D721Med (cell line): ENCODE measurements around the gene EHD1.
A peak's percentile ranks its signal among the peaks of the same experiment; 100 is the strongest.

Source experiments
- DNase-seq: peaks from one replicate; pipeline ENCODE4 v3.0.0; 2011; ENCODE audit warnings: low spot score; ENCODE audit not compliant: insufficient read length
- FAIRE-seq: peaks from 2 replicates; lab custom pipeline; 2011; peaks lifted over from hg19 to GRCh38; lab: Jason Lieb, UNC
- TF ChIP-seq, protein P1 (sequence below): IDR thresholded peaks from 2 replicates; pipeline ENCODE4 v1.5.1; 2012; ENCODE audit warnings: mild to moderate bottlenecking, control low read depth; ENCODE audit not compliant: insufficient read depth; ENCODE audit errors: missing control alignments

The EHD1 gene

DNA sequence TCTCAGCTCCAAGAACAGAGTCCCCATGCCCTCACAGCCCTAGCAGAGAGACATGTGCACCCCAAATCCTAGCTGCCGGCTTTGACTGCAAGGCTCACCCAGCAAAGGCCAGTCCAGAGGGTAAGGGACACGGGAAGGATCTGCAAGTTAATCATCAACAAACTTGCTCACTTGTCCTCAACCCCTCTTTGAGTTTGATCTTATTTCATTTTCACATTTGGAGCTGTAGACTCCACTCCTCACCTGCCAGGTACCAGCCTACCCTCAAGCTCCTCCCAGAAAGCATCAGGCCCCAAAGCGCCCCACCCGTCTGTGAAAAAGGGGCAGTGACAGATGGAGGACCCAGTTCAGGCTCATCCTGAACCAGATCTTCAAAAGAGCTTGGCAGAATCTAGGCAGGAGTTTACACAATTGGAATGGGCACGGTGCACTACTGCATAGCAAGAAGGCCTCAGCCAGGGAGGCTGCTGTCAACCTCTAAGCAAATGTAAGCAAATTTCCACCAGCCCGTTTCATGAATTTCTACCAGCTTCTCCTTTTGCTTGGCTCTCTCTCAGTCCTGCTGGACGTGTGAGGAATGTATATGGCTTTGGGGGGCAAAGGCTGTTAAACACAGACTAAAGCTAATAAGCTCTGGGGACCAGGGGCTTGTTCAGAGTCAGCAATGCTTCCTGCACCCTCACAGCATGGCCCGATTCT is 5.5 kb downstream of the EHD1 start:
- no peak for DNase-seq
- TF ChIP-seq, protein P1, sequence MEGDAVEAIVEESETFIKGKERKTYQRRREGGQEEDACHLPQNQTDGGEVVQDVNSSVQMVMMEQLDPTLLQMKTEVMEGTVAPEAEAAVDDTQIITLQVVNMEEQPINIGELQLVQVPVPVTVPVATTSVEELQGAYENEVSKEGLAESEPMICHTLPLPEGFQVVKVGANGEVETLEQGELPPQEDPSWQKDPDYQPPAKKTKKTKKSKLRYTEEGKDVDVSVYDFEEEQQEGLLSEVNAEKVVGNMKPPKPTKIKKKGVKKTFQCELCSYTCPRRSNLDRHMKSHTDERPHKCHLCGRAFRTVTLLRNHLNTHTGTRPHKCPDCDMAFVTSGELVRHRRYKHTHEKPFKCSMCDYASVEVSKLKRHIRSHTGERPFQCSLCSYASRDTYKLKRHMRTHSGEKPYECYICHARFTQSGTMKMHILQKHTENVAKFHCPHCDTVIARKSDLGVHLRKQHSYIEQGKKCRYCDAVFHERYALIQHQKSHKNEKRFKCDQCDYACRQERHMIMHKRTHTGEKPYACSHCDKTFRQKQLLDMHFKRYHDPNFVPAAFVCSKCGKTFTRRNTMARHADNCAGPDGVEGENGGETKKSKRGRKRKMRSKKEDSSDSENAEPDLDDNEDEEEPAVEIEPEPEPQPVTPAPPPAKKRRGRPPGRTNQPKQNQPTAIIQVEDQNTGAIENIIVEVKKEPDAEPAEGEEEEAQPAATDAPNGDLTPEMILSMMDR = no peak
- no peak for FAIRE-seq

DNA sequence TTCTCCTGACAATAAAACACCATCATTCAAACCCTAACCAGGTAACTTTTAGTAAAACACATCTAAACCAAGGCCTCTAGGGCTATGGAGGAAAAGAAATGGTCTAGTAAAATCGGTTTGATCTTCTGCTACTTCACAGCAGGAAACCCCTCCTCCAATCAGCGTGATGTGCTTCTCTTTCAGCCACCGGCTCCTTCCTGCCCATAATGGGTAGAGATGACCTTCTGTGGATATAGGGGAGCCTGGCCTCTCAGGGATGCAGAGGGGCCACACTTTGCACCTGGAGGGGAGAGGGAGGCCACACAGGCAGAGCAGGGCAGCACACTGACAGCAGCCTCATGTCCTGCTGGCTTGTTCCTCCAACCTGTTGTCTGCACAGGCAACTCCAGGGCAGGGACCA is 6.9 kb downstream of the EHD1 start:
- FAIRE-seq (no peak), DNase-seq (no peak)
- TF ChIP-seq, protein P1 = no peak

DNA sequence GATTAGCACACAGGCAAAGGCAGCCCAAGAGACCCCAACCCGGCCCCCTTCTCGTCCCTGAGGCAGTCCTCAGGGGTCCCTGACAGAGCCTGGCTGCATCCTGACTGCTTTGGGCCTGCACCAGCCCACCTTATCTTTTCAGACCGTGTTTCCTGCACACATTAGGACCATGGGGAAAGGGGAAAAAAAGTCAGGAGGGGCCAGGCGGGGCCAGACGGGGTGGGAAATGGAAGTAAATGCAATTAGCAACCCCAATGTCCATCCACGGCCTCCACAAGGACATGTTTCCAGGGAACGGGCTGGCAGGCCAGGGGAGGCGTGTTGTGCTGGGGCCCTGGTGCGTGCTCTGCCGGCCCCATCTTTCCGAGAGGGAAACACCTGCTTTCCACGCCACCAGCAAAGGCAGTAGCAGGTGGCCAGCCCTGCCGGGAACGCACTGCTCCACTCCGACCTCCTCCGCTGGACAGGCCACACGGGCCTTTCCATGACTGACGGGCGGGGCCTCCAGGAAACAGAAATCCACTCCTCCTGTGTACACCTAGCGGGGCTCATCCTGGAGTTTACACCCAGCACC is 7.4 kb downstream of the EHD1 start:
- no peak for FAIRE-seq
- DNase-seq = no peak
- TF ChIP-seq, protein P1 = no peak

DNA sequence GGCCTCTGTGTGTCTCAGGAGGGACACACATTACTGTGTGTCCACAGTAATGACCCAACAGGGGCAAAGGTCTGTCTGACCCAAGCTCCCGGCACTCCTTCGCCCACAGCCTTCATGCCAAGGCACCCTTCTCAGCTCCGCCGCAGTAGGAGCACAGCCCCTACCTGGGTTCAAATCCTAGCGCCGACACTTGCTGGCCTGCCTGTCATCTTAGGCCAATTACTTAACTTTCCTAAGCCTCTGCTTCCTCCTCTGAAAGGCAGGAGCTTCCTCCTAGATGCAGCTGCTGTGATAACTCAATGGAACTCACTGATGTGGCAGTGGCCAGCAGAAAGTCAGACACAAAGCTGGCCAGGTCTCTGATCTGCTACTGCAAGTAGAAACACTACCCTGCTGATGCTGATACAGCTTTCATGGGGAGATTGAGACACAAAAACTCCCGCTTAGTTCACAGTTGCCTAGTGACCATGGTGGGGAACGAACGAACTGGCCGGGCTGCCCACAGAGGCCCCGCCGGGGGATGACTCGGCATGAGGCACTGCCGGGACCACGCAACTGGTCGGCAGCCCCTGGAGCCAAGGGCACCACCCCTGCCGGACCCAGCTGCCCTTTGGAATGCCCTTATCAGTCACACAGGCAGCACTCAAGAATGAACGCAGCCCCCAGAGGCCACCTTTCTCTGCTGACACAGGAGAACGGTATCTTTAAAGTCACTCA is 8.1 kb downstream of the EHD1 start:
- TF ChIP-seq, protein P1 = no peak
- no peak for DNase-seq
- no peak for FAIRE-seq

DNA sequence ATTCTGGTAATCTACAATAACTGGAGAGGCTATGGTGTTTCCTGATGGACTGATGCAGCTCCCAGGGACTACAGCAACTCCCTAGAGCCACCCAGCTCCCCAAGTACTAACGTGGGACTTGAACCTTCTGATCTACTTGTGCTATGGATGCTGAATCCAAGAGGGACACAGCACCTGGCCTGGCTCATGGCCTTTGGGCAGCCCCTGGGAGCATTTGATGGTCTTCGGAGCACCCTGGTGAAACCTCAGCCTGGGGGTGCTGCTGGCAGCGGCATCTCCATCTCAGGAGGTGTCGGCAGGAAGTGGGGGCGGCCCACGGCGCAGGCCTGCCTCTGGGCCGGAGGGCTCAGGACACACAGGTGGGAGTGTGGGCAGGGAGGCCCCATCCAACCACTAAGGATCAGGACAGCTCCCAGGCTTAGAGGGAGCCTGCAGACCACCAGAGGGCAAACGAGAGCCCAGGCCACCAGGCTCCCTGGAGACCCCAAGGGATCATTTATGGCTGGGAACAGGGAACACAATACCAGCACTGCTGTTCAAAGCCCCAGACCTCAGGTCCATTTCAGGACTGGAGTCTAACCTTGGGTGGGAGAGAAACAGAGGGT is 8.7 kb downstream of the EHD1 start:
- DNase-seq (no peak), FAIRE-seq (no peak)
- TF ChIP-seq, protein P1 = peak; percentile 43

DNA sequence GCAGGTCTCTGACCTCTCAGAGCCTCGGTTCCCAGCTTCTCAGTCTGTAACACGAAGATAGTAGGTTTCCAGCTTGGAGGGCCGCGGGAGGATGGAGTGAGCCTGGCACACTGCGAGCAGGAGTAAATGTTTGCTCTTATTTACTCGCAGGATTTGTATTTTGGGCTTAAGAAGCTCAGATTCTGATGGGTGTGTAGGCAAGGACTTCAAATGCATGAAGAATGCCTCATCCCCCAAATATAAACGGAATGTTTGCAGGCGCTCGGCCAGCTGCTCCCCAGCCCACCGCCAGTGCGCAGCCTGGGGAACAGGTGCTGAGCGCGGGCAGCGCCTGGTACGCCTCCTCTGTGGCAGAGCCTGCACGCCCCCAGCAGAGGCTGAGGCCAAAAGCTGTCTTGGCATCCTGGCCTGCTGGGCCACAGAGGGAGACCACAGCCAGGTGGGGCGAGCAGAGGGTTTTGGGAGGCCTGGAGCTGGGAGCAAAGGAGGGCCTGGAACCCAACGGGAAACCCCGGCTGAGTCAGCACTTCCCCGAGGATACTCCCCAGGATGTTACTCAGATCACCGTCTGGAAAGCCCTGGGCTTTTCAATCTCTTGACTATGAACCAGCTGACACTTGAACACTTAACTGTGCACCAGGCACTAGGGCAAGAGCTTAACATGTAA is 9.4 kb downstream of the EHD1 start:
- FAIRE-seq = no peak
- no peak for DNase-seq
- TF ChIP-seq, protein P1 = no peak
